KOPT-K1 (cell line): ENCODE results near the gene MBLAC1.

ENCODE experiments used
- H3K27ac ChIP-seq: fragments of 200-600 bp; sonication (generic); 2 replicates; pipeline ENCODE4 v1.5.1; 2016; ENCODE audit warnings: antibody characterized with exemption, mild to moderate bottlenecking, low read depth, low read length; ENCODE audit not compliant: poor library complexity, severe bottlenecking
- H3K36me3 ChIP-seq: fragments of 200-600 bp; sonication (generic); 2 replicates; pipeline ENCODE4 v1.5.1; 2017; ENCODE audit warnings: antibody characterized with exemption, mild to moderate bottlenecking, low read length, moderate library complexity; ENCODE audit not compliant: insufficient read depth
- H3K9me3 ChIP-seq: fragments of 200-600 bp; sonication (generic); 2 replicates; pipeline ENCODE4 v1.5.1; 2017; ENCODE audit warnings: antibody characterized with exemption, low read length, mild to moderate bottlenecking; ENCODE audit not compliant: insufficient read depth, poor library complexity, severe bottlenecking

MBLAC1 gene

GRCh38 chr7:100091411-100092181 is 35.2 kb upstream of the MBLAC1 start:
- H3K36me3 ChIP-seq, result peaks cover 63% of the 10 kb centered on the region

GRCh38 chr7:100093054-100093453 is 33.7 kb upstream of the MBLAC1 start:
- H3K36me3 ChIP-seq, result peaks cover 78% of the 10 kb centered on the region
- H3K9me3 ChIP-seq, result no peaks in the 10 kb centered on the region
- no peak overlapping the region for H3K27ac ChIP-seq

More at GRCh38 chr7:100091411-100092181, 35.2 kb upstream of the MBLAC1 start:
- Histone ChIP-seq H3K9me3 (no peaks in the 10 kb centered on the region), H3K27ac (no peak overlapping the region)

- no peak overlapping the region for H3K27ac ChIP-seq
- H3K36me3 ChIP-seq, result peaks cover 82% of the 10 kb centered on the region
- H3K9me3 ChIP-seq, result no peaks in the 10 kb centered on the region
These were observed 33.3 kb upstream of the MBLAC1 start for GRCh38 chr7:100093498-100093897.

- Histone ChIP-seq H3K27ac (no peak overlapping the region), H3K9me3 (no peaks in the 10 kb centered on the region), H3K36me3 (peaks cover 87% of the 10 kb centered on the region)
These were observed 32.8 kb upstream of the MBLAC1 start for GRCh38 chr7:100093925-100094486.

GRCh38 chr7:100095289-100095688 is 31.5 kb upstream of the MBLAC1 start:
- Histone ChIP-seq H3K36me3 (peaks cover 99% of the 10 kb centered on the region), H3K9me3 (no peaks in the 10 kb centered on the region), H3K27ac (no peak overlapping the region)

GRCh38 chr7:100095704-100096103 is 31.1 kb upstream of the MBLAC1 start:
- H3K36me3 ChIP-seq, result peaks cover 95% of the 10 kb centered on the region
- no peak overlapping the region for H3K27ac ChIP-seq
- no peaks in the 10 kb centered on the region for H3K9me3 ChIP-seq

DNA sequence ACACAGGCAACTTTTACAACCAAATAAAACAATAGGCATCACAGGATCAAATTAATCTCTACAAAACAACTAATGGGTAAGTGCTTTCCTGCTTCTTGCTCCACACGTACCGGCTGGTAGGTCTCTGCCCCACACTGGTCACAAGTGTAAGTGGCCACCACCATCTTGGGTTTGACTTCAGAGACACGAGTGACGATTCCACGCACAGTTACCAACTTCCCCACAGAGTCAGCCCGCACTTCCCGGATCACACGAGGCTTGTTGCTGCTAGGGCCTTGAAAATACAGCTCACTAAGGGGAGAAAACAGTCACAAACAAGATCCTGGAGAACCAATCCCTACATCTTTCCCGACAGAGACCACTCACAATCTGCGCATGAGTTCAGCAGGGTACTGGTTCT is 27.9 kb upstream of the MBLAC1 start:
- Histone ChIP-seq H3K9me3 (no peaks in the 10 kb centered on the region), H3K27ac (no peak overlapping the region), H3K36me3 (peaks cover 72% of the 10 kb centered on the region)

GRCh38 chr7:100099452-100099851 is 27.3 kb upstream of the MBLAC1 start:
- Histone ChIP-seq H3K27ac (peak overlapping the region; percentile 100), H3K9me3 (no peaks in the 10 kb centered on the region), H3K36me3 (peaks cover 71% of the 10 kb centered on the region)

DNA sequence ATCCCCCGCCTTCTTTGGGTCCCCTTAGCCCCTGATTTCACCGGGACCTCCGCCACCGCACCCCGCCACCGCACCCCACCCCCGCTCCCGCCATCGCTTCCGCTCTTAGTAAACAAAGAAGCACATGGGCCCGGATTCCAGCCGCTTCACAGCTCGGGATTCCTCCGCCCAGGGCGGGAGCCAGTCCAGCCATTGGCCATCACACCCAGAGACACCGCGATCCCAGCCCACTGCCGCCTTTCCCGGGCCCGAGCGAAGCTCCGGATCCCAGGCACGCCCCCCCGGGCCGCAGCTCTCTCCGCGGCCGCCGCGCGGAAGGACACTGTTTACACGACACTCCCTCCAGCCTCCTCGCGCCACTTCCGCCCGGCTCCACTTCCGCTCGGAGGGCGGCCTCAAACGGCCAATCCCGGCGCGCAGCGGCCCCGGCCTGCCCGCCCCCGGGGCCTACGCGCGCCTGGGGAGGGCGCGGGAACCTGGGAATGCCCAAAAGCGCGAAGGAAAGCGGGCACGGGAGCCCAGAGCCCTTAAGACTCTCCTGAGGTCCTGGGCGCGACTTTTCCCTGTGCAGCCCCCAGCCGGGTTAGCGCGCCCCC is 26.2 kb upstream of the MBLAC1 start:
- H3K36me3 ChIP-seq, result peaks cover 69% of the 10 kb centered on the region
- H3K27ac ChIP-seq, result peak overlapping the region; percentile 100
- H3K9me3 ChIP-seq, result no peaks in the 10 kb centered on the region

DNA sequence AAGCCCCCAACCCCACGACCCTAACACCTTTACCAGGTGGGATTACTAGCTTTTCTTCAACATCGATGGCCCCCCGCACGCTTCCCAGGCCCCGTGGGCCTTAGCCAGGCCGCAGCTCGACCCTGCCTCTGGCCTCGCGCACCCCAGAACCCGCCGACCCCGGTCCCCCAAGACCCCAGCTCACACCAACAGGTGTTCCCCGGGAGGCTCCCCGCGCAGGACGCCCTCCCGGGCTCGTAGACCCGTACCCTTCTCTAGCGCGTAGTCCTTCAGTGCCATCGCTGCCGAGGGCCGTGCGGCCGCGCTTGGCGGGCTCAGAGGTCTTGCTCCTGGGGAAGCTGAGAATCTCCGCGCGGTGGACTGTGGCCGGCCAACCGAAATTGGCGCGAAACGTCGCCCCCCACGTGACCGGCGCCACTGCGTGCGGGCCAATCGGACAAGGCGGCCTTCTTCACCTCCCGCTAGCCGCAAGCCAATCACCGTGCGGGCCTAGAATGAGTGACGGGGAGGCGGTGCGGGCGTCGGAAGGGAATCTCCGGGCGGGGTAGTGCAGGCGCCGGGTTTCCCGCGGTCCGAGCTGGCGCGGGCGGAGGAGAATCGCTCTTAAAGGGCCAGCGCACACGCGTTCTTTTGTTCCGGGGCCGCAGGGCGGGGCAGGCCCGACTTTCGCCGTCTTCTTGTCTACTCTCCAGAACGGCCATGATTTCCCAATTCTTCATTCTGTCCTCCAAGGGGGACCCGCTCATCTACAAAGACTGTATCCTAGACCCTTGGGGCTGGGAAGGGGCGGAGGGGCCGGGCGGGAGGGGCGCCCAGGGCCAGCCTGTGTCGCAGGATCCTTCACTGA is 25.5 kb upstream of the MBLAC1 start, which contains the start of the genes AP4M1 and MCM7:
Gene AP4M1 (plus strand): TSS at position 628 of the 847 bp plus-strand sequence. CDS start 72 bp downstream, at position 700.
Gene MCM7 (minus strand): TSS at position 382 of the 847 bp plus-strand sequence. CDS start 103 bp downstream, at position 279.
- no peaks in the 10 kb centered on the region for H3K9me3 ChIP-seq
- peaks cover 69% of the 10 kb centered on the region for H3K36me3 ChIP-seq
- H3K27ac ChIP-seq, result peak within 1 kb of the TSS; percentile 100

GRCh38 chr7:100102950-100103840 is 23.6 kb upstream of the MBLAC1 start:
- H3K36me3 ChIP-seq, result peaks cover 69% of the 10 kb centered on the region
- H3K27ac ChIP-seq, result peak overlapping the region; percentile 100

GRCh38 chr7:100105534-100105933 is 21.2 kb upstream of the MBLAC1 start:
- Histone ChIP-seq H3K27ac (no peak overlapping the region), H3K9me3 (no peaks in the 10 kb centered on the region), H3K36me3 (peaks cover 72% of the 10 kb centered on the region)

More at GRCh38 chr7:100102950-100103840, 23.6 kb upstream of the MBLAC1 start:
- H3K9me3 ChIP-seq, result no peaks in the 10 kb centered on the region

DNA sequence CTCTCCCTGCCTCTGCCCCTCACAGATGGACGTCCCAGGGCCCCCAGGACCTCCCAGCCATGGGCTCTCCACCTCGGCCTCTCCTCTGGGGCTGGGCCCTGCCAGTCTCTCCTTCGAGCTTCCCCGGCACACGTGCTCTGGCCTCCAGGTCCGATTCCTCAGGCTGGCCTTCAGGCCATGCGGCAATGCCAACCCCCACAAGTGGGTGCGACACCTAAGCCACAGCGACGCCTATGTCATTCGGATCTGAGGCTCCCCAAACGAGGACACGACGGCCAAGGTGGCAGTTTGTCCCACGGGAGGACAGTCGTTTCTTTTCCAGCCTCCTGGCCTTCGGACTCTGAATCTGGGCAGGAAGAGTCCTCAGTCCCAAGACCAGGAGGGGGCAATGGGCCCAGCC is 20.1 kb upstream of the MBLAC1 start:
- H3K36me3 ChIP-seq, result peaks cover 83% of the 10 kb centered on the region
- H3K9me3 ChIP-seq, result no peaks in the 10 kb centered on the region
- no peak overlapping the region for H3K27ac ChIP-seq
